WERI-Rb-1 (cell line): Measurements from ENCODE around the gene NMU.

Experiments used
- DNase-seq: peaks from one replicate; pipeline ENCODE4 v3.0.0-alpha.2; 2020
- H3K27ac ChIP-seq: fragments of 250-450 bp; sonication (Bioruptor Pico); 2 replicates; pipeline ENCODE4 v1.5.1; 2020; ENCODE audit warnings: mild to moderate bottlenecking, moderate library complexity
- H3K27me3 ChIP-seq: fragments of 250-450 bp; sonication (Bioruptor Pico); 2 replicates; pipeline ENCODE4 v1.5.1; 2021; ENCODE audit warnings: mild to moderate bottlenecking, low read depth, moderate library complexity; ENCODE audit not compliant: insufficient read depth, severe bottlenecking
- H3K36me3 ChIP-seq: fragments of 250-450 bp; sonication (Bioruptor Pico); 2 replicates; pipeline ENCODE4 v1.5.1; 2020; ENCODE audit warnings: mild to moderate bottlenecking, moderate library complexity
- H3K4me3 ChIP-seq: 2 replicates; pipeline ENCODE4 v1.5.1; 2011; ENCODE audit warnings: low read depth, mild to moderate bottlenecking, control low read depth, low read length
- H3K9me3 ChIP-seq: fragments of 250-450 bp; sonication (Bioruptor Pico); 2 replicates; pipeline ENCODE4 v1.5.1; 2021; ENCODE audit warnings: mild to moderate bottlenecking, moderate library complexity; ENCODE audit not compliant: severe bottlenecking
- TF ChIP-seq, protein P1 (sequence below): IDR thresholded peaks from 2 replicates; pipeline ENCODE4 v1.5.1; 2011; ENCODE audit warnings: low read depth, mild to moderate bottlenecking, control low read depth, inconsistent platforms, low read length

Gene NMU

DNA sequence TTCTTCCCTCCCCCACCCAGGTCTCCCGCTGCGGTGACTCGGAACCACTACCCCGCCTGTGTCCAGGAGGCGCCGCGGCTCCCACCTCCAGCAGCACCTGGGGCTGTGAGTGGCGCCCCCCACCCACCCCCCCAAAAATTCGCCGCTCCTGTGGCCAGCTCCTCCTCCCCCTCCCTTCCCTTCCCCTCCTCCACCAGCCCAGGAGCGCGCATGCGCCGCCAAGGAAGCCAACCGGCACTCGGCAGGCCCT, 89.7 kb downstream of the NMU start:
- TF ChIP-seq, protein P1, sequence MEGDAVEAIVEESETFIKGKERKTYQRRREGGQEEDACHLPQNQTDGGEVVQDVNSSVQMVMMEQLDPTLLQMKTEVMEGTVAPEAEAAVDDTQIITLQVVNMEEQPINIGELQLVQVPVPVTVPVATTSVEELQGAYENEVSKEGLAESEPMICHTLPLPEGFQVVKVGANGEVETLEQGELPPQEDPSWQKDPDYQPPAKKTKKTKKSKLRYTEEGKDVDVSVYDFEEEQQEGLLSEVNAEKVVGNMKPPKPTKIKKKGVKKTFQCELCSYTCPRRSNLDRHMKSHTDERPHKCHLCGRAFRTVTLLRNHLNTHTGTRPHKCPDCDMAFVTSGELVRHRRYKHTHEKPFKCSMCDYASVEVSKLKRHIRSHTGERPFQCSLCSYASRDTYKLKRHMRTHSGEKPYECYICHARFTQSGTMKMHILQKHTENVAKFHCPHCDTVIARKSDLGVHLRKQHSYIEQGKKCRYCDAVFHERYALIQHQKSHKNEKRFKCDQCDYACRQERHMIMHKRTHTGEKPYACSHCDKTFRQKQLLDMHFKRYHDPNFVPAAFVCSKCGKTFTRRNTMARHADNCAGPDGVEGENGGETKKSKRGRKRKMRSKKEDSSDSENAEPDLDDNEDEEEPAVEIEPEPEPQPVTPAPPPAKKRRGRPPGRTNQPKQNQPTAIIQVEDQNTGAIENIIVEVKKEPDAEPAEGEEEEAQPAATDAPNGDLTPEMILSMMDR, result no peak
- Histone ChIP-seq H3K4me3 (peak overlapping the region; percentile 81), H3K27ac (peak overlapping the region; percentile 95), H3K27me3 (no peaks in the 10 kb centered on the region), H3K9me3 (no peaks in the 10 kb centered on the region), H3K36me3 (no peaks in the 10 kb centered on the region)
- no peak for DNase-seq

DNA sequence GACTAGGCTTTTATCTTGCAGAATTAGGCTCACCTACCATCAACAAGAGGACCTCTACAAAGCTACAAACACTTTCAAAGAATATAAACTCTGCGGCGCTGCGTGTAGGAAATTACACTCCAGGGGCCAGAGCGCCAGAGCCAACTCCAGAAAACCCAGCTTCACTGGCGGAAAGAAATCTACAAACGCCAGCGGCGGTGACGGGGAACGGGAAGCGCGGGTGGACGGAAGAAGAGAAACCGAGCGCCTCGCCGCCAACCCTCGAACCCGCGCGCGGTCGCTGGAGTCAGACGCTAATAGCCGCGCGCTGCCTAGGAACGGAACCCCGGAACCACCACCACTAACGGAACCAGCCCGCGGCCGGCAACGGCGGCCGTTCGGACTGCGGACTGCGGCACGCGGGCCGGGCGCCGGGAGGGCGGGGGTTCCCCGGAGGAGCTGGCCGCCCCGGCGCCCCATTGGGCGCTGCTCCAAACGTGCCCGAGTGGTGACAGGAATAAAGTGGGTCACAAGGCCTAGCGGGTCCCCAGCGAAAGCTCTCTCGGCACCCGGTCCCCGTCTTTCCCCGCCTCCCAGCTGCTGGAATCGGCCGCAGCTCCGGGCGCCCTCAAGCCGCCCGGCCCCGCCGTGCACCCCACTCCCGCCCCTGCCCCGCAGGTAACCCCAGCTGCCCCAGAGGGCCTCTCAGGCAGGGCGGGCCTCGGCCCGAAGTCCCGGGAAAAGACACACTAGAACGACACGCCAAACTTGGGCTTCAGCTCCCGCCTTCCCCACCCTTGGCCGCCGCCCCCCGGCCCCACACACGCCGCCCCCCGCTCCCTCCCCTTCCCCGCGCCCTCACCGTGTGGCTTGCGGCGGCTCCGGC, 90.2 kb downstream of the NMU start:
- Histone ChIP-seq H3K27ac (peak overlapping the region; percentile 95), H3K9me3 (no peaks in the 10 kb centered on the region)
- TF ChIP-seq, protein P1, result no peak

More for the DNA sequence above, 90.2 kb downstream of the NMU start:
- no peaks in the 10 kb centered on the region for H3K36me3 ChIP-seq
- H3K4me3 ChIP-seq, result peak overlapping the region; percentile 81
- H3K27me3 ChIP-seq, result no peaks in the 10 kb centered on the region
- peak; percentile 64 for DNase-seq
